HG02970 (cell line): Measurements from ENCODE around the gene EEF1G.

Experiments used
- ATAC-seq: cut with Tn5 transposase; IDR thresholded peaks from one replicate; pipeline ENCODE4 v1.9.1; 2021; ENCODE audit warnings: mild to moderate bottlenecking, moderate library complexity, moderate number of reproducible peaks; ENCODE audit not compliant: unreplicated experiment, low FRiP score

Gene EEF1G

DNA sequence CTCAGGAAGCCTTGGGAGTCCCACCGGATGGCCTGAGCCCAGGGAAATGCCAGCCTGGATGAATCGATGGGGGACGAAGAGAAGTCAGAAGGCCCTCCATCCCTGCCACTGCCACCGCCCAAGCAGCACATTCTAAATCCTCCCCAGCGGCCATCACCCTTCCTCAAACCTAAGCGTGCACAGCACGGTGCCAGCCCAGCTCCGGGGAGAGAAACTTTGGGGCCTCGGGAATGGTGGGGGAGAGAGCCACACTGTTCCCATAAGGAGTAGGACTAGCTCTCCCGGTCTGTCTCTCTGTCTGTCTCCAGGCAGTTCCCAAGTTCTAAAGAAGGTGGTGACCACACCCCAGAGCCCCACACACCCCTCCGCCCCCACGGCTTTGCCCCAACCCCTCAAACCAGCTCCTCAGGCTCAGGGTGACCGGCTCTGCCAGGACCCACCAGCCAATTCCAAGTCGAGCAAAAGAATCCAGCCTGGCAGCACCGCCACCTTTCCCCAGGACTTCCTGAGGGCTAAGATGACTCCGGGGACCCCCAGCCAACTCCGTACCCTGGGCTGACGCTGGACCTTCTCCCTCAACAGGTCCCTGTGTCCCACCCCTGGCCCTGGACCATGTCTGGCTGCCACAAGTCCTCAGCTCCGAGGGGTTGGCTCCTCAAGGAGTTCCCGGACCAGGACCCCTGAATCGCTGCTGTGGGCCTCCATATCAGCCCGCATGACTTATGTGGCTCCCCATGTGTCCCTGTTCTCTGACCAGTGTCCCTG, 29.8 kb downstream of the EEF1G start:
- ATAC-seq, result no peak

- no peak for ATAC-seq
Observed at GRCh38 chr11:62542750-62543567, 30.7 kb downstream of the EEF1G start.

GRCh38 chr11:62542111-62542745, 31.5 kb downstream of the EEF1G start:
- no peak for ATAC-seq

DNA sequence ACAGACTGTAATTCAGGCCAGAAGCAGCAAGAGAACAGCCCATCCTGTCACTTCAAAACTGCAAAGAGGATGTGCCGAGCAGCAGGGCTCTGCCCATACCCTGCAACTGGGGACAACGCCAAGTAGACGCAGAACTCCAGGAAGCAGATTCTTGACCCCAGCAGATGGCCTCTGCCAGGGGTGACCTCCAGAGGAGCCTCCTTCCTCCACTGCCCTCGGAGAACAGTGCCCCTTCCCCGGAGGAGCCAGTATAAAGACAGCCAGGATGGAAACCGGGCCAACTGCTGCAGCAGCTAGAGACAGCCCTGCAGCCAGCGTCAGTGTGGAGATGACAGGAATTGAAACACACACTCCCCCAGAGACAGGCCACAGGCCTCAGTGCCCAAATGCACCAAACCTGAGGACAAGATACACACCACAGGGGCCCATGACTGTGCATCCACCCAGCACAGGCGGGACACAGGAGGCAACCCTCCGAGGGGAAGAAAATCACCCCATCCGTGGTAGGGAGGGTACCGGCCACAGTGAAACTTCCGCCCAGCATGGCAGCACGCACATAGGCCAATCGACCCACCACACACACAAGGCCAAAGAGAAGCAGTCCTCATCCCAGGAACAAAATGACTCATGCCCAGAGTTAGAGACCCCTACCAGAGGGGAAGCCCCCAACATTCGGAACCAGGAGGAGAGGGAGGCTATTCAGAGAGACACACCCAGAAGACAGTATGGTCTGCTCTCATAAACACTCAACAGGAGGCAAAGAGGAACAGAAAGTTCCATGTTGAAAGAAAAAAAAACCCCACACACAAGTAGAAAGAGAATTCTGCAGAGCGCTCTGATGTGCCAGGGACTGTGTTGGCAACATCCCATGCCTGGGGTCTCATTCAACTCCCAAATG, 32.6 kb downstream of the EEF1G start:
- ATAC-seq, result peak; percentile 35

- ATAC-seq, result no peak
Observed at GRCh38 chr11:62539238-62539925, 34.3 kb downstream of the EEF1G start.

DNA sequence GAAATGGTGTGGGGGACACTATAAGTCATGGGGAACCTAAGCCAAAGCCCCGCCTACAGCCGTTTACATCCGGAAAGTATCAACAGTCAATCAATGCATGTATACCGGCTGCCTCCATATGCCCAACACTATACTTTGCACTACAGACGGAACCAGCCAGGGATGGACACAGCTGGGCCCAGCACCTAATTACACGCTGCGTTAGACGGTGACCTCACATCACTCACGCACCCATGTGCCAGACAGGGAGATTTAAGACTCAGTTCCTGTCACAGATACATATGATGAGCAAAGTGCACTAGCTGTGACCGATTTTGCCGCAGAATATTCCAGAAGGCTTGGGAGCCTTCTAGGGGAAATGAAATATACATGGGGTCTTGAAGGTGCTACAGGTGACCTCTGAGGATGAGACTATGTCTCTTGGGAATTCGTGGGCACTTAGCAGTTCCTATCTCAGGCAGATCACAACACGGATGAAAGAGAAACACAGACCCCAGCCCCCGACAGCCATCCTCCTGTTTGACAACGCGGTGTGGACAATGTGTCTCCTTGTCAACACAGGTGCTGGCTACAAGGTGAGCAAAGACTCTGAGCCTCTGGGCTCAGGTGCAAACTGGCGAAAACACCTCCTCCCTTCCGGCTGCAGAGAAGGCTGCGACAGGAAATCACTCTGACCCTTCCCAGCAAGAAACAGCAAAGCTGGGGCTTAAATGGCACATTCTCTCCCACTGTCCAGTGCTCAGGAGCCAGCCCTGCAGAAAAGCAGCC, 35.0 kb downstream of the EEF1G start:
- no peak for ATAC-seq

- no peak for ATAC-seq
Observed at GRCh38 chr11:62536301-62536957, 37.3 kb downstream of the EEF1G start.

GRCh38 chr11:62535802-62536201, 37.9 kb downstream of the EEF1G start:
- ATAC-seq, result no peak

- no peak for ATAC-seq
Observed at GRCh38 chr11:62534779-62535545, 38.7 kb downstream of the EEF1G start.

- ATAC-seq, result no peak
Observed at GRCh38 chr11:62532096-62532495, 41.6 kb downstream of the EEF1G start.

GRCh38 chr11:62516736-62517371, 56.8 kb downstream of the EEF1G start:
- no peak for ATAC-seq

DNA sequence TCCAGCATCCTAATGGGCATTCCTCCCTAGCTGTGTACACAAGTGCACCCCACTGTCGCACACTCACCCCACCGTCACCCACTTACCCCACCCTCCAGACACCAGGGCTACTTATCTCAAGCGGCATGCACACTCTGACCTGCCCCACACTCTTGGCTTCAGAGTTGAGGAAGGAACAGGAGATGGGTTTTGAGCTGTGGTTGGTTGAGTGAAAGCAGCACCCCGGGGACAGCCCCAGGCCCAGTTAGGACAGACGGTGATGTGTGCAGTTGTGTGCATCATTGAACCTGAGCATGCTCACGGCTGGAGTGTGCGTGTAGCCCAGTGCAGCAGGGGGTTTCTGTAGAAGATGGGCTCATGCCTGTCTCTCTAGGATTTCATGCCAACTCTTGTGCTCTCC, 59.5 kb downstream of the EEF1G start:
- ATAC-seq, result no peak

DNA sequence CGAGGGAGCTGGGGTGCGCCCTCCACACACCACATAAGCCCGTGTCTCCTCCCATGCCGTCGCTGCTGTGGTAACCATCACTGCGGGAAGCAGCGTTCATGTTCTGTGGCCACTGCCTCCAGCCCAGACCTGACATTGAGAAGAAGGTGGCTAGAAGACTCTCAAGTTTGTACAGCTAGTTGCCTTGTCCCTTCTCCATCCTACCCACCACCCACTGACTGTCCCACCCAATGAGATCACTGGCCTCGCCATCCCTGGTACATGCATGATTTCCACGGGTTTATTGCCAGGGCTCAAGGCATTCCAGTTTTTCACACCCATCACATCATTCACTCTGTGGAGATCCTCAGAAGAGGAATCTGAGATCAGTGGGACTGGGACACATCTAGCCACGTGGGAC, 60.1 kb downstream of the EEF1G start:
- no peak for ATAC-seq

GRCh38 chr11:62512961-62513360, 60.7 kb downstream of the EEF1G start:
- ATAC-seq, result no peak
